ENCODE measurements around the gene ATP2A1. TPM values are rescaled to one million over a fixed set of nuclear protein-coding genes. Genes with fewer than 3 reads are reported as not detected.
A peak's percentile ranks its signal among the peaks of the same experiment; 100 is the strongest.
"Not testable (repeated sequence)": the region's sequence is repeated elsewhere in the genome, so short reads cannot be mapped to it uniquely, and the experiment has no call there.

ATP2A1 gene
- total RNA-seq, 1 donor from 2014 or later = 0.54 TPM

GRCh38 chr16:28879261-28879840 lies 1.1 kb downstream of the ATP2A1 start:
- DNase-seq (ENCODE audit: low spot score) = no peak
- intact Hi-C loops (cut with DNase I) = no loop called here

- intact Hi-C loops (cut with DNase I) = loop anchor here (5.0 kb wide), 1 partner anchor 42 kb away; no protein-coding TSS in a partner anchor
- DNase-seq (ENCODE audit: low spot score) = peak; percentile 93
Measured at GRCh38 chr16:28879841-28880588, 1.7 kb downstream of the ATP2A1 start.

DNA sequence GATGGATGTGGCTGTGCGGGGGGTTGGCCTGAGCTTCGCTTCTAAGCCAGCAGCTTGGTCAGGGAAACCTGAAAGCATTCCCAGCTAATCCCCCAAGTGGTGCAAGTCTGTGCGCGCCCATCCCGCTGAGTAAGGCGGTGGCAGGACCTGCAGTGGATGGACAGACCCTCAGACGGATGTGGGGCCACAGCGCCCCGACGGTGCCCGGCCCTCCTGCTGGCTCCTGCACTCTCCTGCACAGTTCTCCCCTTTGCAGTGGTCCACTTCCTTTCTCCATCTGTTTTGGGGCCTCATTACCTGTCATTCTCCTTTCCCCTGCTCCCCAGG lies 2.3 kb downstream of the ATP2A1 start:
- intact Hi-C loops (cut with DNase I) = loop anchor here (5.0 kb wide), 1 partner anchor 42 kb away; no protein-coding TSS in a partner anchor
- no peak for DNase-seq (ENCODE audit: low spot score)

- no peak for DNase-seq (ENCODE audit: low spot score)
- intact Hi-C loops (cut with DNase I) = loop anchor here (5.0 kb wide), 1 partner anchor 41 kb away; no protein-coding TSS in a partner anchor
Measured at GRCh38 chr16:28880955-28881354, 2.7 kb downstream of the ATP2A1 start.

DNA sequence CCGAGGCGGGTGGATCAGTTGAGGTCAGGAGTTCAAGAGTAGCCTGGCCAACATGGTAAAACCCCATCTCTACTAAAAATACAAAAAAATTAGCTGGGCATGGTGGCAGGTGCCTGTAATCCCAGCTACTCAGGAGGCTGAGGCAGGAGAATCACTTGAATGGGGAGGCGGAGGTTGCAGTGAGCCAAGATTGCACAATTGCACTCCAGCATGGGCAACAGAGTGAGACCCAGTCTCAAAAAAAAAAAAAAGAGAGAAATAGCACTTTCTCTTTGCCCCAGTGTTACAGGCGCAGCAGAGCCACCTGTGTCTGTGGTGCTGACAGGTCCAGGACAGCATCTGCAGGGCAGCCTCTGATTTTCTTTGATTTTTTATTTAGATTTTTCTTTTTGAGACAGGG lies 3.3 kb downstream of the ATP2A1 start:
- intact Hi-C loops (cut with DNase I) = loop anchor here (5.0 kb wide), 1 partner anchor 41 kb away; no protein-coding TSS in a partner anchor
- not testable (repeated sequence) for DNase-seq (ENCODE audit: low spot score)

GRCh38 chr16:28882551-28883160 lies 4.4 kb downstream of the ATP2A1 start:
- no peak for DNase-seq (ENCODE audit: low spot score)
- intact Hi-C loops (cut with DNase I) = loop anchor here (5.0 kb wide), 1 partner anchor 40 kb away; no protein-coding TSS in a partner anchor

- intact Hi-C loops (cut with DNase I) = loop anchor here (5.0 kb wide), 1 partner anchor 39 kb away; no protein-coding TSS in a partner anchor
- DNase-seq (ENCODE audit: low spot score) = no peak
Measured at GRCh38 chr16:28883221-28883996, 5.1 kb downstream of the ATP2A1 start.

DNA sequence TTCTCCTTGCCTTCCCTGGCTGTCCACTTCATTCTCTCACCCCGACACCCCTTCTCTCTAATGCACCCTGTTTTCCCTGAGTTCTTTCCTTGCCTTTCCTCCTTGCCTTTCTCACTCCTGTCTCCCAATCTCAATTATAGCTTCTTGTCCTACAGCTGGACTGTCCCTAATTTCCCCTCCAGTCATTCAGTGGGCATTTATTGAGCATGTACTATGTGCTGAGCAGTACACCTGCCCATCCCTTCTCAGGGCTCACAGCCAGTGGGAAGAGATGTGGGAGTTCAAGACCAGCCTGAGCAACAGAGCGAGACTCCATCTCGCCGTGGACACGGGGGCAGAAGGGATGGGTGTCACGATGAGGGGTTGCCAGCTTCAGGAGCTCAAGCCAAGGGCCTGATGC lies 5.8 kb downstream of the ATP2A1 start:
- DNase-seq (ENCODE audit: low spot score) = no peak
- intact Hi-C loops (cut with DNase I) = loop anchor here (5.0 kb wide), 1 partner anchor 38 kb away; no protein-coding TSS in a partner anchor

GRCh38 chr16:28886945-28887344 lies 8.7 kb downstream of the ATP2A1 start:
- intact Hi-C loops (cut with DNase I) = no loop called here
- no peak for DNase-seq (ENCODE audit: low spot score)

- DNase-seq (ENCODE audit: low spot score); intact Hi-C loops (cut with DNase I): not testable (repeated sequence)
Measured at GRCh38 chr16:28890355-28890754, 12.1 kb downstream of the ATP2A1 start.

DNA sequence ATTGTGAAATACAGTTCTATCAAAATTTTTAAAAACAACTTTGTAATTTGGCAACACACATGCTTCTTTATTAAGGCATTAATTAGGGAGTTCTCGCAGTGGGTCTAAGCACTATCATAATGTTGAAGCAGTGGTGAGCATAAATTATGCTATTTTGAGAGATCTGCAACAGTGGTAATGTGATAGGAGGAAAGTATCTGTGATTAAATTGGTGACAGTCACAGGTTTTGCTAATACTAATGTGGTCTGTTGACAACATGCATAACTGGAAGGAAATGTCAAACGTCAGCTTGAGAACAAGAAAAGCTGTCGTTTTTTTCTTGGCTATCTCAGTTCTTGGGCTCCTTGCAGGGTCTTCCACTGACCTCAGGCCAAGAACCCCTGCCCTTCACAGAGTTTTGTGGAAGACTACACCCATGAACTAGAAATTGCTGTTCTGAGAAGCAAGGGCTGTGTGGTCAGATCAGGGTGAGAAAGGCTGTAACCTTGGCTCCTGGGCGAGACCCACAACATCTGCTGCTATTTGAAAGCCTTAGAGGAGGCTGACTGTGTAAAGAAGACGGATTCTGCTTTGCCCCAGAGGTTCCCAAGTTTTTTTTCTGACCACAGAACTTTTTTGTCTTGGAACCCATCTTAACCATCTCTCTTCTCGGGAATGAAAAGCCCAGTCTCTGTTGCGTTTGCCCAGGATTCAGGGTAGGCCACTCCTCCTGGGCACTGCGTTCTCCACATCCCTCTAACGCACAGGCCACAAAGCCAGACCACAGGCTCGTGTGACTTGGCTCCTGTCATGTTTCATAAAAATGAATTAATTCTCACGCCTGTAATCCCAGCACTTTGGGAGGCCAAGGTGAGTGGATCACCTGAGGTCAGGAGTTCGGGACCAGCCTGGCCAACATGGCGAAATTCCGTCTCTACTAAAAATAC lies 13.9 kb downstream of the ATP2A1 start:
- DNase-seq (ENCODE audit: low spot score) = no peak
- intact Hi-C loops (cut with DNase I) = no loop called here

GRCh38 chr16:28893291-28893690 lies 15.0 kb downstream of the ATP2A1 start:
- no peak for DNase-seq (ENCODE audit: low spot score)
- intact Hi-C loops (cut with DNase I) = no loop called here

GRCh38 chr16:28895609-28896008 lies 17.3 kb downstream of the ATP2A1 start:
- intact Hi-C loops (cut with DNase I) = no loop called here
- DNase-seq (ENCODE audit: low spot score) = no peak

- no peak for DNase-seq (ENCODE audit: low spot score)
- intact Hi-C loops (cut with DNase I) = no loop called here
Measured at GRCh38 chr16:28897826-28898225, 19.5 kb downstream of the ATP2A1 start.

GRCh38 chr16:28898266-28898665 lies 20.0 kb downstream of the ATP2A1 start:
- intact Hi-C loops (cut with DNase I) = no loop called here
- no peak for DNase-seq (ENCODE audit: low spot score)

- no peak for DNase-seq (ENCODE audit: low spot score)
- intact Hi-C loops (cut with DNase I) = no loop called here
Measured at GRCh38 chr16:28898942-28899341, 20.7 kb downstream of the ATP2A1 start.

DNA sequence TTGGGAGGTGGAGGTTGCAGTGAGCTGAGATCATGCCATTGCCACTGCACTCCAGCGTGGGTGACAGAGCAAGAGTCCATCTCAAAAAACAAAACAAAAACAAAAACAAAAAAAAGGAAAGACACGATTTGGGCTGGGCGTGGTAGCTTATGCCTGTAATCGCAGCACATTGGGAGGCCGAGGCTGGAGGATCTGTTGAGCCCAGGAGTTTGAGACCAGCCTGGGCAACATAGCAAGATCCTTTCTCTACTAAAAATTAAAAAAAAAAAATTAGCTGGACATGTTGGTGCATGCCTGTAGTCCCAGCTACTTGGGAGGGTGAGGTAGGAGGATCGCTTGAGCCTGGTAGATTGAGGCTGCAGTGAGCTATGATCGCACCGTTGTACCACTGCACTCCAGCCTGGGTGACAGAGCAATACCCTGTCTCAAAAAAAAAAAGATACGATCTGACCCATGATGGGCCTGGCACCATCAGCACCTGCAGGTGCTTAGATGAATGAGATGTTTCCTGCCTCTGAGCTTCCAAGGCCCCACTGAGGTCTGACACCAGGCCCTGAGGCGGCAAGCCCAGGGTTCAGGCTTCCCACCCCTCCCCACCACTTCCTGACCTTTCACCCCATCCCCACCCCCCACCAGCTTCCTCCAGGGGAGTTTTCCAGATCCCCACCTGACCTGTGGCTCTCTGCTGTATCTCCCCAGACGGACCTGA lies 21.7 kb downstream of the ATP2A1 start:
- DNase-seq (ENCODE audit: low spot score) = no peak
- intact Hi-C loops (cut with DNase I) = no loop called here

GRCh38 chr16:28900601-28901000 lies 22.3 kb downstream of the ATP2A1 start:
- intact Hi-C loops (cut with DNase I) = no loop called here
- DNase-seq (ENCODE audit: low spot score) = no peak
